HEK293 (cell line): ENCODE results near the gene RDH12.
A peak's percentile ranks its signal among the peaks of the same experiment; 100 is the strongest.

Experiments
- ATF2 ChIP-seq: fragments of 450-650 bp; formaldehyde crosslinking; IDR thresholded peaks from 2 replicates; pipeline ENCODE4 v1.5.1; 2016; ENCODE audit warnings: missing biosample characterization, missing genetic modification characterization, low read depth
- BCL11A ChIP-seq: fragments of 450-650 bp; formaldehyde crosslinking; IDR thresholded peaks from 2 replicates; pipeline ENCODE4 v1.5.1; 2016; ENCODE audit warnings: low read depth, missing biosample characterization, missing genetic modification characterization
- BCL11B ChIP-seq: fragments of 450-650 bp; formaldehyde crosslinking; IDR thresholded peaks from 2 replicates; pipeline ENCODE4 v1.5.1; 2016; ENCODE audit warnings: low read depth, missing biosample characterization, missing genetic modification characterization
- ELK4 ChIP-seq: IDR thresholded peaks from 2 replicates; pipeline ENCODE4 v1.6.1; 2011; ENCODE audit warnings: mild to moderate bottlenecking, low read depth, low read length, borderline replicate concordance
- GLI4 ChIP-seq: fragments of 450-650 bp; formaldehyde crosslinking; IDR thresholded peaks from 2 replicates; pipeline ENCODE4 v1.5.1; 2016; ENCODE audit warnings: missing biosample characterization, missing genetic modification characterization
- KLF16 ChIP-seq: fragments of 450-650 bp; formaldehyde crosslinking; IDR thresholded peaks from 2 replicates; pipeline ENCODE4 v1.5.1; 2017; ENCODE audit warnings: missing biosample characterization, missing genetic modification characterization
- KLF8 ChIP-seq: fragments of 450-650 bp; formaldehyde crosslinking; IDR thresholded peaks from 2 replicates; pipeline ENCODE4 v1.5.1; 2016; ENCODE audit warnings: missing biosample characterization, missing genetic modification characterization
- OSR2 ChIP-seq: fragments of 450-650 bp; formaldehyde crosslinking; IDR thresholded peaks from 2 replicates; pipeline ENCODE4 v1.5.1; 2016; ENCODE audit warnings: missing biosample characterization, missing genetic modification characterization
- PRDM1 ChIP-seq: fragments of 450-650 bp; formaldehyde crosslinking; IDR thresholded peaks from 2 replicates; pipeline ENCODE4; 2016; ENCODE audit warnings: missing biosample characterization, missing genetic modification characterization
- SETDB1 ChIP-seq: IDR thresholded peaks from one replicate; pipeline ENCODE4 v1.6.1; 2017; ENCODE audit warnings: mild to moderate bottlenecking, low read length, moderate library complexity, mixed read lengths; ENCODE audit not compliant: insufficient read length
- SP7 ChIP-seq: fragments of 450-650 bp; formaldehyde crosslinking; IDR thresholded peaks from 2 replicates; pipeline ENCODE4 v1.5.1; 2016; ENCODE audit warnings: missing biosample characterization, missing genetic modification characterization
- ZBTB17 ChIP-seq: fragments of 450-650 bp; formaldehyde crosslinking; IDR thresholded peaks from 2 replicates; pipeline ENCODE4 v1.5.1; 2016; ENCODE audit warnings: missing biosample characterization, missing genetic modification characterization
- ZBTB8A ChIP-seq: fragments of 450-650 bp; formaldehyde crosslinking; IDR thresholded peaks from 2 replicates; pipeline ENCODE4 v1.5.1; 2016; ENCODE audit warnings: missing biosample characterization, missing genetic modification characterization
- ZEB2 ChIP-seq: fragments of 450-650 bp; formaldehyde crosslinking; IDR thresholded peaks from 2 replicates; pipeline ENCODE4 v1.5.1; 2016; ENCODE audit warnings: missing biosample characterization, missing genetic modification characterization
- ZNF140 ChIP-seq: fragments of 450-650 bp; formaldehyde crosslinking; IDR thresholded peaks from 2 replicates; pipeline ENCODE4 v1.5.1; 2016; ENCODE audit warnings: missing biosample characterization, missing genetic modification characterization
- ZNF184 ChIP-seq: fragments of 450-650 bp; IDR thresholded peaks from 2 replicates; pipeline ENCODE4 v1.5.1; 2018; ENCODE audit warnings: missing biosample characterization, mild to moderate bottlenecking, missing genetic modification characterization
- ZNF202 ChIP-seq: fragments of 450-650 bp; formaldehyde crosslinking; IDR thresholded peaks from 2 replicates; pipeline ENCODE4 v1.5.1; 2016; ENCODE audit warnings: missing biosample characterization, missing genetic modification characterization, borderline replicate concordance
- ZNF211 ChIP-seq: fragments of 450-650 bp; formaldehyde crosslinking; IDR thresholded peaks from 2 replicates; pipeline ENCODE4 v1.5.1; 2016; ENCODE audit warnings: low read depth, missing biosample characterization, missing genetic modification characterization
- ZNF24 ChIP-seq: fragments of 450-650 bp; formaldehyde crosslinking; IDR thresholded peaks from 2 replicates; pipeline ENCODE4 v1.5.1; 2016; ENCODE audit warnings: missing biosample characterization, missing genetic modification characterization
- ZNF324 ChIP-seq: fragments of 450-650 bp; formaldehyde crosslinking; IDR thresholded peaks from 2 replicates; pipeline ENCODE4 v1.5.1; 2016; ENCODE audit warnings: missing biosample characterization, missing genetic modification characterization
- ZNF335 ChIP-seq: fragments of 450-650 bp; formaldehyde crosslinking; conservative IDR thresholded peaks from 2 replicates; pipeline ENCODE4 v1.5.1; 2016; ENCODE audit warnings: missing biosample characterization, missing genetic modification characterization
- ZNF362 ChIP-seq: fragments of 450-650 bp; formaldehyde crosslinking; IDR thresholded peaks from 2 replicates; pipeline ENCODE4 v1.5.1; 2016; ENCODE audit warnings: missing biosample characterization, missing genetic modification characterization
- ZNF423 ChIP-seq: fragments of 450-650 bp; formaldehyde crosslinking; IDR thresholded peaks from 2 replicates; pipeline ENCODE4 v1.5.1; 2016; ENCODE audit warnings: missing biosample characterization, missing genetic modification characterization
- ZNF600 ChIP-seq: fragments of 450-650 bp; formaldehyde crosslinking; IDR thresholded peaks from 2 replicates; pipeline ENCODE4 v1.5.1; 2016; ENCODE audit warnings: missing biosample characterization, missing genetic modification characterization
- ZNF639 ChIP-seq: fragments of 450-650 bp; formaldehyde crosslinking; IDR thresholded peaks from 2 replicates; pipeline ENCODE4 v1.5.1; 2016; ENCODE audit warnings: missing biosample characterization, missing genetic modification characterization
- ZNF660 ChIP-seq: fragments of 450-650 bp; IDR thresholded peaks from 2 replicates; pipeline ENCODE4 v1.5.1; 2018; ENCODE audit warnings: missing biosample characterization, mild to moderate bottlenecking, missing genetic modification characterization
- ZNF692 ChIP-seq: fragments of 450-650 bp; formaldehyde crosslinking; IDR thresholded peaks from 2 replicates; pipeline ENCODE4 v1.5.1; 2016; ENCODE audit warnings: missing biosample characterization, missing genetic modification characterization
- ZSCAN30 ChIP-seq: fragments of 450-650 bp; IDR thresholded peaks from 2 replicates; pipeline ENCODE4 v1.5.1; 2018; ENCODE audit warnings: missing biosample characterization, mild to moderate bottlenecking, missing genetic modification characterization, moderate library complexity

Gene RDH12

GRCh38 chr14:67738740-67739504 is 37.2 kb downstream of the RDH12 start (continued):
- TF ChIP-seq ZNF692 (tag by site-specific recombination), result peak; percentile 42; the same call in 1 of the 2 replicates
- peak; percentile 30; the same call in 1 of the 2 replicates for TF ChIP-seq OSR2
- 0 out of 2 replicates have a peak, but pooled peaks have one; percentile 55 for TF ChIP-seq ZNF24 (tag by site-specific recombination)
- peak; percentile 86; the same call in 1 of the 2 replicates for TF ChIP-seq ZNF639 (tag by site-specific recombination)
- peak; percentile 42; the same call in 1 of the 2 replicates for TF ChIP-seq KLF8 (tag by site-specific recombination)
- no peak for TF ChIP-seq ZBTB8A (tag by site-specific recombination)
- no peak for TF ChIP-seq GLI4 (tag by site-specific recombination)
- TF ChIP-seq ZNF211, result no peak
- TF ChIP-seq ELK4, result no peak
- TF ChIP-seq SETDB1, result peak; percentile 34
- TF ChIP-seq KLF16, result 0 out of 2 replicates have a peak, but pooled peaks have one; percentile 26
- no peak for TF ChIP-seq BCL11B
- TF ChIP-seq ZNF140 (tag by site-specific recombination), result no peak
- TF ChIP-seq ZNF184, result 0 out of 2 replicates have a peak, but pooled peaks have one; percentile 33
- peak; percentile 19; the same call in 1 of the 2 replicates for TF ChIP-seq ZNF660 (tag by site-specific recombination)
- TF ChIP-seq BCL11A (tag by site-specific recombination), result 0 out of 2 replicates have a peak, but pooled peaks have one; percentile 48
- no peak for TF ChIP-seq ZNF423 (tag by site-specific recombination)
- TF ChIP-seq ZNF335 (tag by site-specific recombination), result no peak
- peak; percentile 74 for TF ChIP-seq ZNF600 (tag by site-specific recombination)
- TF ChIP-seq ZNF362 (tag by site-specific recombination), result peak; percentile 61; the same call in 1 of the 2 replicates
- peak; percentile 63 for TF ChIP-seq ZEB2 (tag by site-specific recombination)
- TF ChIP-seq ZSCAN30 (tag by site-specific recombination), result no peak
- TF ChIP-seq ZBTB17 (tag by site-specific recombination), result peak; percentile 59
- TF ChIP-seq PRDM1, result peak; percentile 82
- peak; percentile 58; the same call in 1 of the 2 replicates for TF ChIP-seq ATF2 (tag by site-specific recombination)
- peak; percentile 67 for TF ChIP-seq SP7 (tag by site-specific recombination)
- TF ChIP-seq ZNF202 (tag by site-specific recombination), result peak; percentile 22; the same call in 1 of the 2 replicates
- peak; percentile 72; the same call in 1 of the 2 replicates for TF ChIP-seq ZNF324 (tag by site-specific recombination)
